ENCODE results near the gene C7orf33. TPM values are rescaled to one million over a fixed set of nuclear protein-coding genes. Genes with fewer than 3 reads are reported as not detected.

The C7orf33 gene
- total RNA-seq, 4 donors from 2014 or later: not detected

DNA sequence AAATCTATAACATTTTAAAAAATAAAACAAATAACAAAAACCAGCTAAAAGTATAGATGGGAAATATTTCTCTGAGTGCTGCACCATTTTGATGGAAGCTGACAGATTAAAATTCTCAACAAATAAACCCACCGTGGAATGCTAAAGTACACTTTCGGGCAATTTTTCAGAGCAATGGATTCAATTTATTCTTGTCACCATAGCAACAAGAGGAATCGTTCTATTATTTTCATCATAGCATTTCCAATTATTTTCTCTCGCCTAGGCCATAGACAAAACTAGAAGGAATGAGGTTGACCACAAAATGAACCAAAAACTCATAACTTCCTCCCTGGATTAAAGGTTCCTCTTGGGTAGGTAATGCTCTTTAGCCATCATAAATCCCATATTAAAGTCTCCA, 44.6 kb upstream of the C7orf33 start:
- intact Hi-C loops (cut with DNase I; ENCODE audit: low total_unique reads): no loop called here

GRCh38 chr7:148546857-148547256, 43.7 kb upstream of the C7orf33 start:
- 92% methylated on average over 2 to 8 of the region's 8 CpGs for WGBS, 2 donors (ENCODE audit: low coverage in 1 of 2)
- in situ Hi-C loops (cut with MboI; ENCODE audit: low pct_ligation_motif_present in 1 of 4, low pct_unique_long_range_greater_than_20kb in 1 of 4, low sequenced_read_pairs in 3 of 4): no loop called here

More for the DNA sequence above, 44.6 kb upstream of the C7orf33 start:
- 82 to 83% methylated on average over 4 of the region's 4 CpGs for WGBS, 2 donors (ENCODE audit: low coverage in 1 of 2)
- Histone ChIP-seq H3K4me3 (no peak overlapping the region), H3K9me3 (no peaks in the 10 kb centered on the region), H3K36me3 (no peaks in the 10 kb centered on the region), H3K27ac (no peak overlapping the region), H3K27me3 (no peaks in the 10 kb centered on the region), H3K4me1 (no peaks in the 10 kb centered on the region)
- DNase-seq: no peak
- TF ChIP-seq EP300 (IDR thresholded peaks at IDR 0.05; ENCODE audit: low read depth): no peak
- no peak for TF ChIP-seq POLR2AphosphoS5 (IDR thresholded peaks at IDR 0.05)
- no peak for TF ChIP-seq CTCF (IDR thresholded peaks at IDR 0.05)
- TF ChIP-seq POLR2A (IDR thresholded peaks at IDR 0.05): no peak
- in situ Hi-C loops (cut with MboI; ENCODE audit: low pct_ligation_motif_present in 1 of 4, low pct_unique_long_range_greater_than_20kb in 1 of 4, low sequenced_read_pairs in 3 of 4): no loop called here

GRCh38 chr7:148547951-148548350, 42.6 kb upstream of the C7orf33 start:
- in situ Hi-C loops (cut with MboI; ENCODE audit: low pct_ligation_motif_present in 1 of 4, low pct_unique_long_range_greater_than_20kb in 1 of 4, low sequenced_read_pairs in 3 of 4): no loop called here

More at GRCh38 chr7:148546857-148547256, 43.7 kb upstream of the C7orf33 start:
- Histone ChIP-seq H3K4me1 (no peaks in the 10 kb centered on the region), H3K36me3 (no peaks in the 10 kb centered on the region), H3K9me3 (no peaks in the 10 kb centered on the region), H3K27ac (no peak overlapping the region), H3K27me3 (no peaks in the 10 kb centered on the region), H3K4me3 (no peak overlapping the region)
- no peak for DNase-seq
- intact Hi-C loops (cut with DNase I; ENCODE audit: low total_unique reads): no loop called here
- TF ChIP-seq CTCF (IDR thresholded peaks at IDR 0.05): no peak
- TF ChIP-seq POLR2AphosphoS5 (IDR thresholded peaks at IDR 0.05): no peak
- no peak for TF ChIP-seq POLR2A (IDR thresholded peaks at IDR 0.05)
- TF ChIP-seq EP300 (IDR thresholded peaks at IDR 0.05; ENCODE audit: low read depth): no peak

DNA sequence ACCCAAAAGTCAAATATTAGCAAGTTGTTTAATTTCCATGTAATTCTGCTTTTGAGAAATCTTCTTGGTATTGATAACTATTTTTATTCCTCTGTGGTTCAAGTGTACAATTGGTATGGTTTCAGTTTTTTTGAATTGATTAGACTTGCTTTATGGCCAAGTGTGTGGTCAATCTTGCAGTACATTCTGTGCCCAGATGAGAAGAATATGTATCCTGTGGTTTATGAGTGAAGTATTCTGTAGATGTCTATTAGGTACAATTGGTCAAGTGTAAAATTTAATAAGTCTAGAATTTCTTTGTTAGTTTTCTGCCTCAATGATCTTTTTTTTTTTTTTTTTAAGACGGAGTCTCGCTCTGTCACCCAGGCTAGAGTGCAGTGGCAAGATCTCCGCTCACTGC, 36.6 kb upstream of the C7orf33 start:
- TF ChIP-seq EP300 (IDR thresholded peaks at IDR 0.05; ENCODE audit: low read depth): no peak
- no peak for TF ChIP-seq POLR2AphosphoS5 (IDR thresholded peaks at IDR 0.05)
- no peak for TF ChIP-seq POLR2A (IDR thresholded peaks at IDR 0.05)
- TF ChIP-seq CTCF (IDR thresholded peaks at IDR 0.05): no peak
- 94% methylated on average over 3 of the region's 3 CpGs; no CpG with 5 or more reads in 1 of the 2 donors for WGBS, 2 donors (ENCODE audit: low coverage in 1 of 2)
- no peaks in the 10 kb centered on the region for H3K36me3 ChIP-seq
- no peaks in the 10 kb centered on the region for H3K27me3 ChIP-seq
- H3K9me3 ChIP-seq: no peaks in the 10 kb centered on the region
- in situ Hi-C loops (cut with MboI; ENCODE audit: low pct_ligation_motif_present in 1 of 4, low pct_unique_long_range_greater_than_20kb in 1 of 4, low sequenced_read_pairs in 3 of 4): no loop called here
- H3K4me3 ChIP-seq: no peak overlapping the region
- no peak overlapping the region for H3K27ac ChIP-seq
- intact Hi-C loops (cut with DNase I; ENCODE audit: low total_unique reads): no loop called here
- DNase-seq: no peak
- H3K4me1 ChIP-seq: no peaks in the 10 kb centered on the region

More at GRCh38 chr7:148547951-148548350, 42.6 kb upstream of the C7orf33 start:
- no peaks in the 10 kb centered on the region for H3K4me1 ChIP-seq
- intact Hi-C loops (cut with DNase I; ENCODE audit: low total_unique reads): no loop called here
- H3K36me3 ChIP-seq: no peaks in the 10 kb centered on the region
- DNase-seq: no peak
- TF ChIP-seq POLR2AphosphoS5 (IDR thresholded peaks at IDR 0.05) (no peak), EP300 (IDR thresholded peaks at IDR 0.05; ENCODE audit: low read depth) (no peak), POLR2A (IDR thresholded peaks at IDR 0.05) (no peak)
- 63 to 73% methylated on average over 5 of the region's 5 CpGs for WGBS, 2 donors (ENCODE audit: low coverage in 1 of 2)
- H3K4me3 ChIP-seq: no peak overlapping the region
- no peaks in the 10 kb centered on the region for H3K9me3 ChIP-seq
- no peak overlapping the region for H3K27ac ChIP-seq
- no peaks in the 10 kb centered on the region for H3K27me3 ChIP-seq

- 95% methylated on average over 3 of the region's 3 CpGs; no CpG with 5 or more reads in 1 of the 2 donors for WGBS, 2 donors (ENCODE audit: low coverage in 1 of 2)
Measured at GRCh38 chr7:148556892-148557291, 33.7 kb upstream of the C7orf33 start.

More at GRCh38 chr7:148556892-148557291, 33.7 kb upstream of the C7orf33 start:
- Histone ChIP-seq H3K4me1 (no peaks in the 10 kb centered on the region), H3K27me3 (no peaks in the 10 kb centered on the region), H3K27ac (no peak overlapping the region), H3K36me3 (no peaks in the 10 kb centered on the region), H3K4me3 (no peak overlapping the region), H3K9me3 (no peaks in the 10 kb centered on the region)
- TF ChIP-seq POLR2A (IDR thresholded peaks at IDR 0.05): no peak
- TF ChIP-seq EP300 (IDR thresholded peaks at IDR 0.05; ENCODE audit: low read depth): no peak
- TF ChIP-seq POLR2AphosphoS5 (IDR thresholded peaks at IDR 0.05): no peak
- no peak for TF ChIP-seq CTCF (IDR thresholded peaks at IDR 0.05)
- in situ Hi-C loops (cut with MboI; ENCODE audit: low pct_ligation_motif_present in 1 of 4, low pct_unique_long_range_greater_than_20kb in 1 of 4, low sequenced_read_pairs in 3 of 4): no loop called here
- intact Hi-C loops (cut with DNase I; ENCODE audit: low total_unique reads): no loop called here
- DNase-seq: no peak

Data from transverse colon (tissue), 4 donors.